ENCODE data around the gene NSG1.

NSG1 gene

GRCh38 chr4:4361883-4362282 is 25.0 kb upstream of the NSG1 start:
- no peak for DNase-seq (ENCODE audit: low read depth)
- TF ChIP-seq CTCF (conservative IDR thresholded peaks at IDR 0.05; ENCODE audit: low read depth, low read length) = no peak
- H3K4me3 ChIP-seq (ENCODE audit: low read length) = no peak overlapping the region

GRCh38 chr4:4362991-4363697 is 23.8 kb upstream of the NSG1 start:
- DNase-seq (ENCODE audit: low read depth) = no peak
- H3K4me3 ChIP-seq (ENCODE audit: low read length) = no peak overlapping the region
- TF ChIP-seq CTCF (conservative IDR thresholded peaks at IDR 0.05; ENCODE audit: low read depth, low read length) = no peak

- no peak overlapping the region for H3K4me3 ChIP-seq (ENCODE audit: low read length)
- DNase-seq (ENCODE audit: low read depth) = no peak
- no peak for TF ChIP-seq CTCF (conservative IDR thresholded peaks at IDR 0.05; ENCODE audit: low read depth, low read length)
Observed at GRCh38 chr4:4364061-4364460, 22.8 kb upstream of the NSG1 start.

- TF ChIP-seq CTCF (conservative IDR thresholded peaks at IDR 0.05; ENCODE audit: low read depth, low read length) = no peak
- no peak overlapping the region for H3K4me3 ChIP-seq (ENCODE audit: low read length)
- no peak for DNase-seq (ENCODE audit: low read depth)
Observed at GRCh38 chr4:4364486-4365208, 22.3 kb upstream of the NSG1 start.

GRCh38 chr4:4368809-4369580 is 17.9 kb upstream of the NSG1 start:
- TF ChIP-seq CTCF (conservative IDR thresholded peaks at IDR 0.05; ENCODE audit: low read depth, low read length) = no peak
- DNase-seq (ENCODE audit: low read depth) = no peak
- no peak overlapping the region for H3K4me3 ChIP-seq (ENCODE audit: low read length)

GRCh38 chr4:4374388-4375098 is 12.4 kb upstream of the NSG1 start:
- DNase-seq (ENCODE audit: low read depth) = no peak
- H3K4me3 ChIP-seq (ENCODE audit: low read length) = no peak overlapping the region
- no peak for TF ChIP-seq CTCF (conservative IDR thresholded peaks at IDR 0.05; ENCODE audit: low read depth, low read length)

Data from retinal pigment epithelial cell (primary cell).